H9 (cell line): ENCODE data around the gene HLA-DRB1. TPM values are rescaled to one million over a fixed set of nuclear protein-coding genes. Genes with fewer than 3 reads are reported as not detected.

ENCODE experiments used
- DNase-seq: peaks from one replicate; pipeline ENCODE4 v3.0.0-alpha.2; 2017
- H2AFZ ChIP-seq: one replicate; pipeline ENCODE4 v1.6.1; 2013; ENCODE audit warnings: mild to moderate bottlenecking, low read length, control low read depth, moderate library complexity
- H2AK5ac ChIP-seq: 2 replicates; pipeline ENCODE4 v1.6.1; 2013; ENCODE audit warnings: low read length, control low read depth, mixed read lengths; ENCODE audit not compliant: insufficient read length
- H2BK120ac ChIP-seq: one replicate; pipeline ENCODE4 v1.6.1; 2013; ENCODE audit warnings: low read depth, mild to moderate bottlenecking, low read length, control low read depth, inconsistent platforms; ENCODE audit not compliant: poor library complexity, severe bottlenecking
- H2BK12ac ChIP-seq: 2 replicates; pipeline ENCODE4 v1.6.1; 2013; ENCODE audit warnings: low read length, control low read depth, mixed read lengths, low read depth; ENCODE audit not compliant: insufficient read length
- H2BK15ac ChIP-seq: 2 replicates; pipeline ENCODE4 v1.6.1; 2013; ENCODE audit warnings: low read depth, low read length, control low read depth
- H2BK20ac ChIP-seq: one replicate; pipeline ENCODE4 v1.6.1; 2013; ENCODE audit warnings: low read depth, mild to moderate bottlenecking, low read length, control low read depth, inconsistent platforms; ENCODE audit not compliant: poor library complexity, severe bottlenecking
- H2BK5ac ChIP-seq: 2 replicates; pipeline ENCODE4 v1.6.1; 2013; ENCODE audit warnings: low read length, control low read depth, mixed read lengths; ENCODE audit not compliant: insufficient read length
- H3K14ac ChIP-seq: 2 replicates; pipeline ENCODE4 v1.6.1; 2013; ENCODE audit warnings: low read length, control low read depth; ENCODE audit not compliant: insufficient read depth
- H3K18ac ChIP-seq: 2 replicates; pipeline ENCODE4 v1.6.1; 2013; ENCODE audit warnings: low read depth, mild to moderate bottlenecking, mixed read lengths, low read length, control low read depth; ENCODE audit not compliant: insufficient read length
- H3K23ac ChIP-seq: 2 replicates; pipeline ENCODE4 v1.6.1; 2013; ENCODE audit warnings: low read length, control low read depth, mixed read lengths, low read depth; ENCODE audit not compliant: insufficient read length
- H3K23me2 ChIP-seq: 2 replicates; pipeline ENCODE4 v1.6.1; 2013; ENCODE audit warnings: low read depth, mild to moderate bottlenecking, mixed read lengths, low read length, control low read depth; ENCODE audit not compliant: insufficient read length, poor library complexity, severe bottlenecking
- H3K27ac ChIP-seq: 2 replicates; pipeline ENCODE4 v1.5.1; 2013; ENCODE audit warnings: low read length, control low read depth, mixed read lengths, low read depth; ENCODE audit not compliant: insufficient read length
- H3K27me3 ChIP-seq: 2 replicates; pipeline ENCODE4 v1.6.1; 2013; ENCODE audit warnings: low read length, control low read depth, inconsistent platforms; ENCODE audit not compliant: insufficient read depth
- H3K4ac ChIP-seq: 2 replicates; pipeline ENCODE4 v1.6.1; 2013; ENCODE audit warnings: low read depth, mild to moderate bottlenecking, control low read depth, inconsistent platforms, low read length, moderate library complexity
- H3K4me1 ChIP-seq: 2 replicates; pipeline ENCODE4 v1.6.1; 2013; ENCODE audit warnings: low read length, control low read depth, inconsistent platforms; ENCODE audit not compliant: insufficient read depth
- H3K4me2 ChIP-seq: 2 replicates; pipeline ENCODE4 v1.6.1; 2013; ENCODE audit warnings: low read length, control low read depth, mixed read lengths; ENCODE audit not compliant: insufficient read length, insufficient read depth
- H3K56ac ChIP-seq: 2 replicates; pipeline ENCODE4 v1.6.1; 2013; ENCODE audit warnings: low read depth, mild to moderate bottlenecking, mixed read lengths, low read length, control low read depth; ENCODE audit not compliant: insufficient read length
- H3K79me1 ChIP-seq: 2 replicates; pipeline ENCODE4 v1.6.1; 2013; ENCODE audit warnings: low read depth, mild to moderate bottlenecking, moderate library complexity, low read length, control low read depth, inconsistent platforms; ENCODE audit not compliant: insufficient read depth, poor library complexity, severe bottlenecking
- H3K79me2 ChIP-seq: 2 replicates; pipeline ENCODE4 v1.6.1; 2013; ENCODE audit warnings: low read length, control low read depth, inconsistent platforms; ENCODE audit not compliant: insufficient read depth
- H3K9ac ChIP-seq: 2 replicates; pipeline ENCODE4 v1.6.1; 2013; ENCODE audit warnings: low read length, control low read depth, mixed read lengths; ENCODE audit not compliant: insufficient read length; ENCODE audit errors: extremely low read depth
- H3K9me3 ChIP-seq: one replicate; pipeline ENCODE4 v1.6.1; 2013; ENCODE audit warnings: low read depth, low read length, inconsistent platforms; ENCODE audit not compliant: control insufficient read depth
- H3T11ph ChIP-seq: one replicate; pipeline ENCODE4 v1.6.1; 2013; ENCODE audit warnings: mild to moderate bottlenecking, low read length, control low read depth, inconsistent platforms
- H4K20me1 ChIP-seq: one replicate; pipeline ENCODE4 v1.6.1; 2013; ENCODE audit not compliant: control insufficient read depth, insufficient read length, insufficient read depth
- H4K5ac ChIP-seq: 2 replicates; pipeline ENCODE4 v1.6.1; 2013; ENCODE audit warnings: low read depth, mild to moderate bottlenecking, mixed read lengths, low read length, control low read depth; ENCODE audit not compliant: insufficient read length
- H4K8ac ChIP-seq: replicated peaks from 2 replicates; pipeline ENCODE4 v1.6.1; 2013; ENCODE audit warnings: low read length, control low read depth, mixed read lengths, low read depth; ENCODE audit not compliant: insufficient read length
- H4K91ac ChIP-seq: 2 replicates; pipeline ENCODE4 v1.6.1; 2013; ENCODE audit warnings: low read depth, mild to moderate bottlenecking, moderate library complexity, mixed read lengths, low read length, control low read depth; ENCODE audit not compliant: insufficient read length
- H3K27ac Mint-ChIP-seq, 3 experiments: 2 replicates in 2 of 3; 3 replicates in 1 of 3; pipeline ENCODE4 v1.8.0; 2020 to 2021; ENCODE audit warnings: mixed read lengths in 3 of 3, mild to moderate bottlenecking in 1 of 3, moderate library complexity in 1 of 3
- H3K27me3 Mint-ChIP-seq: 2 replicates; pipeline ENCODE4 v1.8.0; 2021; ENCODE audit warnings: low read depth, mild to moderate bottlenecking, moderate library complexity, mixed read lengths
- H3K36me3 Mint-ChIP-seq, 3 experiments: 2 replicates in 2 of 3; 3 replicates in 1 of 3; pipeline ENCODE4 v1.8.0; 2020 to 2021; ENCODE audit warnings: low read depth in 3 of 3, mixed read lengths in 3 of 3; ENCODE audit not compliant: insufficient read depth in 1 of 3
- H3K4me1 Mint-ChIP-seq, 2 experiments: 2 replicates each; pipeline ENCODE4 v1.8.0; 2020; ENCODE audit warnings: mixed read lengths in 2 of 2
- H3K4me3 Mint-ChIP-seq, 2 experiments: 2 replicates in 1 of 2; 3 replicates in 1 of 2; pipeline ENCODE4 v1.8.0; 2020 to 2021; ENCODE audit warnings: mild to moderate bottlenecking in 2 of 2, mixed read lengths in 2 of 2, moderate library complexity in 1 of 2
- H3K9me3 Mint-ChIP-seq, 2 experiments: 2 replicates in 1 of 2; 3 replicates in 1 of 2; pipeline ENCODE4 v1.8.0; 2020; ENCODE audit warnings: mild to moderate bottlenecking in 2 of 2, mixed read lengths in 2 of 2, moderate library complexity in 1 of 2
- WGBS: extraction: QIAGEN DNeasy Blood & Tissue Kit; methylation state at CpG from one replicate; pipeline ENCODE4 v1.1.7; 2013; ENCODE audit warnings: missing lambda C conversion rate, low lambda C conversion rate, mixed read lengths; ENCODE audit not compliant: insufficient read length; ENCODE audit errors: extremely low coverage; 5-methylcytosine and 5-hydroxymethylcytosine counted together
- total RNA-seq: library from RNA; stranded (reverse); gene quantifications from 2 replicates; pipeline ENCODE4 v1.2.1, GENCODE V29; 2021
- TF ChIP-seq, protein P1 (sequence below): fragments of 200-600 bp; sonication (generic); conservative IDR thresholded peaks from 3 replicates; pipeline ENCODE4 v1.8.0; 2021; ENCODE audit warnings: antibody characterized with exemption, mild to moderate bottlenecking

Gene HLA-DRB1
- total RNA-seq, 1 experiment from 2014 or later = 25.9 TPM

GRCh38 chr6:32529697-32530430 is 59.8 kb downstream of the HLA-DRB1 start, which contains the start of gene HLA-DRB5:
TSS of gene HLA-DRB5 (minus strand) at chr6:32530287. CDS start at chr6:32530224, 63 bp downstream.
- Mint-ChIP-seq H3K27ac (no peak within 1 kb of the TSS), H3K4me3 (no peak within 1 kb of the TSS), H3K9me3 (peaks cover 8 to 15% of the 10 kb centered on the region in 2 experiments), H3K27me3 (peaks cover 11% of the 10 kb centered on the region), H3K4me1 (no peaks in the 10 kb centered on the region), H3K36me3 (peaks cover 0 to 2% (median 0%) of the 10 kb centered on the region in 3 experiments; a peak in 1 of 7 replicates)
- no peak within 1 kb of the TSS for H3K18ac ChIP-seq
- no peaks in the 10 kb centered on the region for H3K4me1 ChIP-seq
- no peaks in the 10 kb centered on the region for H3K79me2 ChIP-seq
- no peak within 1 kb of the TSS for H3K4ac ChIP-seq
- H4K91ac ChIP-seq = no peak within 1 kb of the TSS
- H3K4me2 ChIP-seq = no peak within 1 kb of the TSS
- H2AFZ ChIP-seq = no peak within 1 kb of the TSS
- TF ChIP-seq, protein P1, sequence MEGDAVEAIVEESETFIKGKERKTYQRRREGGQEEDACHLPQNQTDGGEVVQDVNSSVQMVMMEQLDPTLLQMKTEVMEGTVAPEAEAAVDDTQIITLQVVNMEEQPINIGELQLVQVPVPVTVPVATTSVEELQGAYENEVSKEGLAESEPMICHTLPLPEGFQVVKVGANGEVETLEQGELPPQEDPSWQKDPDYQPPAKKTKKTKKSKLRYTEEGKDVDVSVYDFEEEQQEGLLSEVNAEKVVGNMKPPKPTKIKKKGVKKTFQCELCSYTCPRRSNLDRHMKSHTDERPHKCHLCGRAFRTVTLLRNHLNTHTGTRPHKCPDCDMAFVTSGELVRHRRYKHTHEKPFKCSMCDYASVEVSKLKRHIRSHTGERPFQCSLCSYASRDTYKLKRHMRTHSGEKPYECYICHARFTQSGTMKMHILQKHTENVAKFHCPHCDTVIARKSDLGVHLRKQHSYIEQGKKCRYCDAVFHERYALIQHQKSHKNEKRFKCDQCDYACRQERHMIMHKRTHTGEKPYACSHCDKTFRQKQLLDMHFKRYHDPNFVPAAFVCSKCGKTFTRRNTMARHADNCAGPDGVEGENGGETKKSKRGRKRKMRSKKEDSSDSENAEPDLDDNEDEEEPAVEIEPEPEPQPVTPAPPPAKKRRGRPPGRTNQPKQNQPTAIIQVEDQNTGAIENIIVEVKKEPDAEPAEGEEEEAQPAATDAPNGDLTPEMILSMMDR = no peak
- no peak within 1 kb of the TSS for H3K23ac ChIP-seq
- no peaks in the 10 kb centered on the region for H4K20me1 ChIP-seq
- no peaks in the 10 kb centered on the region for H3K79me1 ChIP-seq
- H2BK5ac ChIP-seq = no peak within 1 kb of the TSS
- no peak within 1 kb of the TSS for H2BK12ac ChIP-seq
- H2AK5ac ChIP-seq = no peak within 1 kb of the TSS
- no peak within 1 kb of the TSS for H3T11ph ChIP-seq
- no peak within 1 kb of the TSS for H2BK15ac ChIP-seq
- H3K14ac ChIP-seq = no peak within 1 kb of the TSS
- WGBS = no CpG with 5 or more reads among the region's 4 CpGs
- no peak within 1 kb of the TSS for H3K27ac ChIP-seq
- no peak for DNase-seq
- H4K5ac ChIP-seq = no peak within 1 kb of the TSS
- H3K23me2 ChIP-seq = no peaks in the 10 kb centered on the region
- H4K8ac ChIP-seq = no peak within 1 kb of the TSS
- no peaks in the 10 kb centered on the region for H3K27me3 ChIP-seq
- no peak within 1 kb of the TSS for H3K9ac ChIP-seq
- no peak within 1 kb of the TSS for H3K56ac ChIP-seq
- no peak within 1 kb of the TSS for H2BK20ac ChIP-seq
- H2BK120ac ChIP-seq = no peak within 1 kb of the TSS
- no peaks in the 10 kb centered on the region for H3K9me3 ChIP-seq

Other genes with a start within 250 kb of the HLA-DRB1 start
- gene TSBP1, start 217.9 kb downstream of the HLA-DRB1 start, total RNA-seq = not detected in 2 replicates
- gene BTNL2, start 182.7 kb downstream of the HLA-DRB1 start, total RNA-seq = not detected in 2 replicates
- gene HLA-DRA, start 150.0 kb downstream of the HLA-DRB1 start, total RNA-seq = 2.8 and 3.1 TPM in 2 replicates
- 3.3 and 4.2 TPM in 2 replicates for gene HLA-DRB5, start 59.6 kb downstream of the HLA-DRB1 start, total RNA-seq
- gene HLA-DQA1, start 47.6 kb upstream of the HLA-DRB1 start, total RNA-seq = 0.68 and 1.7 TPM in 2 replicates
- 39.2 and 41.0 TPM in 2 replicates for gene HLA-DQB1, start 76.8 kb upstream of the HLA-DRB1 start, total RNA-seq
- not detected in 2 replicates for gene HLA-DQA2, start 151.5 kb upstream of the HLA-DRB1 start, total RNA-seq
- not detected in 2 replicates for gene HLA-DQB2, start 173.7 kb upstream of the HLA-DRB1 start, total RNA-seq
- gene HLA-DOB, start 227.2 kb upstream of the HLA-DRB1 start, total RNA-seq = 0.20 TPM in 1 of 2 replicates, not detected in the other
- 16.3 and 20.3 TPM in 2 replicates for gene TAP2, start 248.9 kb upstream of the HLA-DRB1 start, total RNA-seq